ENCODE measurements around the gene AATK.

DNA sequence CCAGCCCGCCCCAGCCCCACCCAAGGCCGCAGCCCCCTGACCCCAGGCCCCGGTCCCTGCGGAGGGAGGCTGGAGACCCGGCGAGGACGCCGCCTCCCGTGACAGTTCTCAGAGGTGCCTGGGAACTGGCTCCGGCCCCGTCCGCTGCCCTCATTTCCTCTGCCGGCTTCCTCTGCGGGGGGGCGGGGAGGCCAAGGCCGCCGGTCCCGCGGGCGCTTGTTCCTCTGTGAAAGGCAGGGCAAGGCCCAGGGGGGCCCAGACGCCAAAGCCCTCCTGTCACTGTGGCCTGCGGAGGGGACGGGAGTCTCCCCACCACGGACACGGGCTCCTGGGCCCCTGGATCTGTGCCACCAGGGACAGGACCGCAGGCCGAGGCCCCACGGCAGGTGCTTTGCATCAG is 5.7 kb downstream of the AATK start:
- TF ChIP-seq CTCF (conservative IDR thresholded peaks at IDR 0.05; ENCODE audit: low read depth, low read length) (no peak), POLR2A (IDR thresholded peaks at IDR 0.05; ENCODE audit: low read depth, low read length) (no peak), RCOR1 (IDR thresholded peaks at IDR 0.05; ENCODE audit: insufficient replicate concordance, low read length) (no peak), RAD21 (IDR thresholded peaks at IDR 0.05; ENCODE audit: low read length) (no peak), MXI1 (IDR thresholded peaks at IDR 0.05; ENCODE audit: borderline replicate concordance, low read depth, low read length) (no peak), NFE2L2 (IDR thresholded peaks at IDR 0.05; ENCODE audit: low read depth, low read length) (no peak), BHLHE40 (IDR thresholded peaks at IDR 0.05; ENCODE audit: low read depth, low read length) (no peak), MAZ (IDR thresholded peaks at IDR 0.05; ENCODE audit: borderline replicate concordance, low read depth, low read length) (no peak), ELK1 (IDR thresholded peaks at IDR 0.05; ENCODE audit: borderline replicate concordance, low read depth, low read length) (no peak)
- TF ChIP-seq, protein P1, sequence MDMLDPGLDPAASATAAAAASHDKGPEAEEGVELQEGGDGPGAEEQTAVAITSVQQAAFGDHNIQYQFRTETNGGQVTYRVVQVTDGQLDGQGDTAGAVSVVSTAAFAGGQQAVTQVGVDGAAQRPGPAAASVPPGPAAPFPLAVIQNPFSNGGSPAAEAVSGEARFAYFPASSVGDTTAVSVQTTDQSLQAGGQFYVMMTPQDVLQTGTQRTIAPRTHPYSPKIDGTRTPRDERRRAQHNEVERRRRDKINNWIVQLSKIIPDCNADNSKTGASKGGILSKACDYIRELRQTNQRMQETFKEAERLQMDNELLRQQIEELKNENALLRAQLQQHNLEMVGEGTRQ (IDR thresholded peaks at IDR 0.05; ENCODE audit: low read depth, low read length) = no peak

All from IMR-90 (cell line).